Smooth muscle cell (in vitro differentiated cells): ENCODE measurements around the gene ACACB. TPM values are rescaled to one million over a fixed set of nuclear protein-coding genes. Genes with fewer than 3 reads are reported as not detected.
A peak's percentile ranks its signal among the peaks of the same experiment; 100 is the strongest.

Experiments
- DNase-seq: peaks from one replicate; lab custom pipeline; 2025; ENCODE audit not compliant: unreplicated experiment; lab: John Stamatoyannopoulos, UW
- H2AFZ ChIP-seq: fragments of 200-600 bp; sonication (generic); 2 replicates; pipeline ENCODE4 v1.6.0; 2016; ENCODE audit warnings: antibody characterized with exemption, low read depth, mild to moderate bottlenecking
- H3F3A ChIP-seq: fragments of 200-600 bp; sonication (generic); 2 replicates; pipeline ENCODE4 v1.6.0; 2017; ENCODE audit warnings: antibody characterized with exemption, low read depth
- H3K27ac ChIP-seq: fragments of 200-600 bp; sonication (generic); 2 replicates; pipeline ENCODE4 v1.5.1; 2016; ENCODE audit warnings: low read depth, mild to moderate bottlenecking
- H3K27me3 ChIP-seq: fragments of 200-600 bp; sonication (generic); 2 replicates; pipeline ENCODE4 v1.6.1; 2016; ENCODE audit warnings: low read depth, mild to moderate bottlenecking
- H3K36me3 ChIP-seq: fragments of 200-600 bp; sonication (generic); 2 replicates; pipeline ENCODE4 v1.5.1; 2016; ENCODE audit warnings: low read depth
- H3K4me1 ChIP-seq: fragments of 200-600 bp; sonication (generic); 2 replicates; pipeline ENCODE4 v1.5.1; 2016; ENCODE audit warnings: low read depth
- H3K4me2 ChIP-seq: fragments of 200-600 bp; sonication (generic); 2 replicates; pipeline ENCODE4 v1.6.0; 2016; ENCODE audit warnings: mild to moderate bottlenecking
- H3K4me3 ChIP-seq: fragments of 200-600 bp; sonication (generic); 2 replicates; pipeline ENCODE4 v1.5.1; 2016; ENCODE audit warnings: mild to moderate bottlenecking
- H3K79me2 ChIP-seq: fragments of 200-600 bp; sonication (generic); 2 replicates; pipeline ENCODE4 v1.6.0; 2016; ENCODE audit warnings: low read depth, mild to moderate bottlenecking
- H3K9ac ChIP-seq: fragments of 200-600 bp; sonication (generic); 2 replicates; pipeline ENCODE4 v1.6.0; 2016; ENCODE audit warnings: low read depth
- H3K9me3 ChIP-seq: fragments of 200-600 bp; sonication (generic); replicated peaks from 2 replicates; pipeline ENCODE4 v1.5.1; 2016; ENCODE audit warnings: low read depth
- H4K20me1 ChIP-seq: fragments of 200-600 bp; sonication (generic); 2 replicates; pipeline ENCODE4 v1.6.0; 2016; ENCODE audit warnings: low read depth
- CTCF ChIP-seq: fragments of 200-600 bp; sonication (generic); IDR thresholded peaks from 2 replicates; pipeline ENCODE4 v1.5.1; 2017; ENCODE audit warnings: borderline replicate concordance, mild to moderate bottlenecking, antibody characterized with exemption; ENCODE audit not compliant: insufficient read depth, poor library complexity, severe bottlenecking
- WGBS: methylation state at CpG from one replicate; pipeline ENCODE4 v1.1.7; 2016; ENCODE audit warnings: low lambda C conversion rate; 5-methylcytosine and 5-hydroxymethylcytosine counted together
- polyA plus RNA-seq: library from polyadenylated mRNA; unstranded; fragments of >200 nt; fragmentation: Nextera tagmentation; extraction: Ambion mirVana; gene quantifications from 2 replicates; pipeline ENCODE4 v1.2.1, GENCODE V29; 2016
- total RNA-seq: library from RNA; depleted of rRNA; stranded (reverse); fragments of >200 nt; gene quantifications from 2 replicates; pipeline ENCODE4 v1.2.3, GENCODE V29; 2014

Gene ACACB
- total and polyA plus RNA-seq, 2 experiments from 2014 or later: 0.58 to 2.0 TPM

GRCh38 chr12:109098183-109098604, 18.2 kb upstream of the ACACB start:
- 2% methylated on average over 28 of the region's 32 CpGs for whole genome bisulfite sequencing
- Histone ChIP-seq H4K20me1 (peaks cover 4% of the 10 kb centered on the region), H3K27ac (peak overlapping the region; percentile 59), H3K9ac (peak overlapping the region; percentile 70), H3K4me1 (peaks cover 9% of the 10 kb centered on the region), H3K27me3 (no peaks in the 10 kb centered on the region), H3K79me2 (peaks cover 21% of the 10 kb centered on the region), H3K9me3 (no peaks in the 10 kb centered on the region), H2AFZ (peak overlapping the region; percentile 93), H3K4me2 (peak overlapping the region; percentile 95), H3F3A (no peaks in the 10 kb centered on the region), H3K4me3 (peak overlapping the region; percentile 82), H3K36me3 (peaks cover 1% of the 10 kb centered on the region)
- DNase-seq: peak; percentile 93
- no peak for TF ChIP-seq CTCF

- no peak for DNase-seq
- peaks cover 8% of the 10 kb centered on the region for H3K4me1 ChIP-seq
- 17% methylated on average over 8 of the region's 8 CpGs for WGBS
- H3K4me3 ChIP-seq: peak overlapping the region; percentile 82
- peaks cover 4% of the 10 kb centered on the region for H4K20me1 ChIP-seq
- peaks cover 21% of the 10 kb centered on the region for H3K79me2 ChIP-seq
- H3K4me2 ChIP-seq: peak overlapping the region; percentile 95
- peak overlapping the region; percentile 70 for H3K9ac ChIP-seq
- TF ChIP-seq CTCF: no peak
- H3K9me3 ChIP-seq: no peaks in the 10 kb centered on the region
- H3K27me3 ChIP-seq: no peaks in the 10 kb centered on the region
- peak overlapping the region; percentile 59 for H3K27ac ChIP-seq
- peaks cover 6% of the 10 kb centered on the region for H3K36me3 ChIP-seq
- no peaks in the 10 kb centered on the region for H3F3A ChIP-seq
- H2AFZ ChIP-seq: peak overlapping the region; percentile 93
Measured at GRCh38 chr12:109098651-109099050, 17.7 kb upstream of the ACACB start.

- H3K79me2 ChIP-seq: peaks cover 21% of the 10 kb centered on the region
- H3F3A ChIP-seq: no peaks in the 10 kb centered on the region
- peak overlapping the region; percentile 95 for H3K4me2 ChIP-seq
- H3K4me1 ChIP-seq: peaks cover 8% of the 10 kb centered on the region
- 82% methylated on average over 12 of the region's 12 CpGs for WGBS
- no peak for DNase-seq
- TF ChIP-seq CTCF: no peak
- H3K9ac ChIP-seq: no peak overlapping the region
- H2AFZ ChIP-seq: no peak overlapping the region
- no peaks in the 10 kb centered on the region for H3K9me3 ChIP-seq
- peaks cover 4% of the 10 kb centered on the region for H4K20me1 ChIP-seq
- no peak overlapping the region for H3K27ac ChIP-seq
- peaks cover 8% of the 10 kb centered on the region for H3K36me3 ChIP-seq
- no peaks in the 10 kb centered on the region for H3K27me3 ChIP-seq
- H3K4me3 ChIP-seq: peak overlapping the region; percentile 82
Measured at GRCh38 chr12:109099431-109100020, 16.9 kb upstream of the ACACB start.

- no peaks in the 10 kb centered on the region for H3F3A ChIP-seq
- 93% methylated on average over 4 of the region's 4 CpGs for WGBS
- no peak overlapping the region for H3K27ac ChIP-seq
- peaks cover 8% of the 10 kb centered on the region for H3K36me3 ChIP-seq
- peaks cover 8% of the 10 kb centered on the region for H3K4me1 ChIP-seq
- no peak overlapping the region for H3K4me2 ChIP-seq
- H3K27me3 ChIP-seq: no peaks in the 10 kb centered on the region
- peaks cover 4% of the 10 kb centered on the region for H4K20me1 ChIP-seq
- peaks cover 21% of the 10 kb centered on the region for H3K79me2 ChIP-seq
- DNase-seq: no peak
- no peak overlapping the region for H2AFZ ChIP-seq
- TF ChIP-seq CTCF: no peak
- no peak overlapping the region for H3K4me3 ChIP-seq
- H3K9me3 ChIP-seq: no peaks in the 10 kb centered on the region
- H3K9ac ChIP-seq: no peak overlapping the region
Measured at GRCh38 chr12:109100741-109101140, 15.6 kb upstream of the ACACB start.
